Endothelial cell (in vitro differentiated cells): ENCODE measurements around the gene DLEC1. TPM values are rescaled to one million over a fixed set of nuclear protein-coding genes. Genes with fewer than 3 reads are reported as not detected.

Experiments used
- DNase-seq: peaks from one replicate; pipeline ENCODE4 v3.0.0; 2021; ENCODE audit warnings: low spot score
- H3K27ac Mint-ChIP-seq: one replicate; pipeline ENCODE4 v1.8.0; 2021; ENCODE audit warnings: mixed read lengths, inconsistent platforms; ENCODE audit not compliant: unreplicated experiment
- H3K27me3 Mint-ChIP-seq: one replicate; pipeline ENCODE4 v1.8.0; 2021; ENCODE audit warnings: mild to moderate bottlenecking, moderate library complexity, mixed read lengths, inconsistent platforms; ENCODE audit not compliant: unreplicated experiment
- H3K36me3 Mint-ChIP-seq: one replicate; pipeline ENCODE4 v1.8.0; 2021; ENCODE audit warnings: mild to moderate bottlenecking, low read depth, mixed read lengths, inconsistent platforms; ENCODE audit not compliant: unreplicated experiment
- H3K4me1 Mint-ChIP-seq: one replicate; pipeline ENCODE4 v1.8.0; 2021; ENCODE audit warnings: mild to moderate bottlenecking, mixed read lengths, inconsistent platforms; ENCODE audit not compliant: unreplicated experiment
- H3K4me3 Mint-ChIP-seq: one replicate; pipeline ENCODE4 v1.8.0; 2021; ENCODE audit warnings: mild to moderate bottlenecking, mixed read lengths, inconsistent platforms; ENCODE audit not compliant: unreplicated experiment
- H3K9me3 Mint-ChIP-seq: one replicate; pipeline ENCODE4 v1.8.0; 2021; ENCODE audit warnings: mixed read lengths, inconsistent platforms; ENCODE audit not compliant: unreplicated experiment
- CTCF ChIP-seq: fragments of 200-600 bp; sonication (generic); IDR thresholded peaks from one replicate; pipeline ENCODE4 v1.5.0; 2021; ENCODE audit warnings: antibody characterized with exemption; ENCODE audit not compliant: unreplicated experiment
- long read RNA-seq: library from polyadenylated mRNA; unstranded; transcript quantifications from one replicate; pipeline ENCODE4 v2.0.0, GENCODE V29; 2020; ENCODE audit not compliant: unreplicated experiment
- total RNA-seq: library from RNA; stranded (reverse); fragmentation: NEBNext Ultra II Directional; extraction: Animal tissue kit (Norgen Biotek cat#: 25700); gene quantifications from one replicate; pipeline ENCODE4 v1.2.1, GENCODE V29; 2021; ENCODE audit not compliant: unreplicated experiment

The DLEC1 gene
- total RNA-seq, result 0.62 TPM
- long read RNA-seq, result 0 reads

GRCh38 chr3:38039101-38039898, at the start of gene DLEC1:
TSS of gene DLEC1 (plus strand) at chr3:38039208. CDS start at chr3:38039226, 18 bp downstream.
- peaks cover 23% of the 10 kb centered on the region for H3K27me3 Mint-ChIP-seq
- peaks cover 4% of the 10 kb centered on the region for H3K36me3 Mint-ChIP-seq
- peak; percentile 57 for DNase-seq
- peaks cover 15% of the 10 kb centered on the region for H3K4me1 Mint-ChIP-seq
- H3K27ac Mint-ChIP-seq, result peak within 1 kb of the TSS; percentile 55
- no peak for TF ChIP-seq CTCF
- H3K4me3 Mint-ChIP-seq, result peak within 1 kb of the TSS; percentile 85
- no peaks in the 10 kb centered on the region for H3K9me3 Mint-ChIP-seq

GRCh38 chr3:37989821-37990480, 49.1 kb upstream of the DLEC1 start:
- TF ChIP-seq CTCF, result no peak
- H3K36me3 Mint-ChIP-seq, result peaks cover 4% of the 10 kb centered on the region
- DNase-seq, result no peak
- H3K27me3 Mint-ChIP-seq, result peaks cover 12% of the 10 kb centered on the region
- no peak overlapping the region for H3K4me3 Mint-ChIP-seq
- H3K27ac Mint-ChIP-seq, result no peak overlapping the region
- no peaks in the 10 kb centered on the region for H3K9me3 Mint-ChIP-seq
- H3K4me1 Mint-ChIP-seq, result peaks cover 36% of the 10 kb centered on the region

GRCh38 chr3:37990527-37990926, 48.5 kb upstream of the DLEC1 start, which contains the start of gene VILL:
TSS of gene VILL (plus strand) at chr3:37990786. CDS start at chr3:37993673, 2,887 bp downstream.
- peaks cover 12% of the 10 kb centered on the region for H3K27me3 Mint-ChIP-seq
- peaks cover 37% of the 10 kb centered on the region for H3K4me1 Mint-ChIP-seq
- no peaks in the 10 kb centered on the region for H3K36me3 Mint-ChIP-seq
- TF ChIP-seq CTCF, result no peak
- DNase-seq, result no peak
- H3K9me3 Mint-ChIP-seq, result no peaks in the 10 kb centered on the region
- no peak within 1 kb of the TSS for H3K4me3 Mint-ChIP-seq
- H3K27ac Mint-ChIP-seq, result no peak within 1 kb of the TSS

GRCh38 chr3:37991109-37991508, 47.9 kb upstream of the DLEC1 start:
- no peak for TF ChIP-seq CTCF
- DNase-seq, result no peak
- no peaks in the 10 kb centered on the region for H3K36me3 Mint-ChIP-seq
- H3K9me3 Mint-ChIP-seq, result no peaks in the 10 kb centered on the region
- H3K27ac Mint-ChIP-seq, result no peak overlapping the region
- peaks cover 12% of the 10 kb centered on the region for H3K27me3 Mint-ChIP-seq
- no peak overlapping the region for H3K4me3 Mint-ChIP-seq
- peaks cover 34% of the 10 kb centered on the region for H3K4me1 Mint-ChIP-seq

- H3K27me3 Mint-ChIP-seq, result peaks cover 16% of the 10 kb centered on the region
- no peak overlapping the region for H3K4me3 Mint-ChIP-seq
- no peak for DNase-seq
- no peak overlapping the region for H3K27ac Mint-ChIP-seq
- TF ChIP-seq CTCF, result no peak
- H3K9me3 Mint-ChIP-seq, result no peaks in the 10 kb centered on the region
- peaks cover 34% of the 10 kb centered on the region for H3K4me1 Mint-ChIP-seq
- H3K36me3 Mint-ChIP-seq, result peaks cover 6% of the 10 kb centered on the region
Observed at GRCh38 chr3:37991823-37992222, 47.2 kb upstream of the DLEC1 start.
